K562 (cell line): ENCODE results near the gene ZNF18.

Experiments used
- CTCF ChIP-seq, 3 experiments: IDR thresholded peaks in 2 of 3; conservative IDR thresholded peaks in 1 of 3; 2 replicates each; pipeline ENCODE4 v1.5.1; 2011 to 2012; ENCODE audit warnings: low read length in 3 of 3, mild to moderate bottlenecking in 3 of 3, control low read depth in 2 of 3, improper control_type of control experiment in 1 of 3, inconsistent platforms in 1 of 3, low read depth in 1 of 3, mixed read lengths in 1 of 3, moderate library complexity in 1 of 3; ENCODE audit not compliant: insufficient read depth in 2 of 3
- PHF20 ChIP-seq: fragments of 450-650 bp; IDR thresholded peaks from 2 replicates; pipeline ENCODE4 v1.6.1; 2018; ENCODE audit not compliant: partially characterized antibody

- TF ChIP-seq PHF20 (no peak), CTCF (IDR thresholded peaks at IDR 0.05 in 2 of 3, conservative IDR thresholded peaks at IDR 0.05 in 1 of 3; ENCODE audit: insufficient read depth in 2 of 3, low read depth in 1 of 3, low read length in 3 of 3) (no peak)
These were observed 52.7 kb downstream of the ZNF18 start for GRCh38 chr17:11944587-11944986.
